Tibial artery (tissue), 4 donors: Measurements from ENCODE around the gene ANAPC7.

Experiments
- DNase-seq, 2 donors: peaks; one replicate each; pipeline ENCODE4 v3.0.0-alpha.2; 2019
- H3K27ac ChIP-seq, 2 donors: fragments of 200-600 bp; sonication (generic) in 1 of 2; 1 replicate in 1 of 2; 2 replicates in 1 of 2; pipeline ENCODE4 v1.5.1; 2018 to 2019; ENCODE audit warnings: mild to moderate bottlenecking in 1 of 2
- H3K27me3 ChIP-seq, 2 donors: fragments of 200-600 bp; sonication (generic) in 1 of 2; one replicate each; pipeline versions ENCODE4 v1.5.1 to v1.6.0; 2016 to 2019
- H3K36me3 ChIP-seq, 3 donors: fragments of 200-600 bp; sonication (generic) in 2 of 3; one replicate each; pipeline ENCODE4 v1.5.1; 2016 to 2019; ENCODE audit warnings: mild to moderate bottlenecking in 2 of 3
- H3K4me1 ChIP-seq, 4 donors: fragments of 200-600 bp; sonication (generic) in 2 of 4; 1 replicate in 3 of 4; 2 replicates in 1 of 4; pipeline ENCODE4 v1.5.1; 2016 to 2019
- H3K4me3 ChIP-seq, 2 donors: fragments of 200-600 bp; sonication (generic) in 1 of 2; 1 replicate in 1 of 2; 2 replicates in 1 of 2; pipeline ENCODE4 v1.5.1; 2018 to 2019; ENCODE audit warnings: mild to moderate bottlenecking in 2 of 2
- H3K9me3 ChIP-seq, 3 donors: fragments of 200-600 bp; sonication (generic) in 1 of 3; one replicate each; pipeline ENCODE4 v1.5.1; 2016 to 2019
- intact Hi-C: fragments of 100-400 bp; cut with DNase I; formaldehyde crosslinking; loops from one replicate; pipeline ENCODE4 v1.15.0; 2023; ENCODE audit warnings: low total_unique reads
- TF ChIP-seq, protein P1 (sequence below), 2 experiments: fragments of 200-600 bp in 1 of 2; fragments of 450-650 bp in 1 of 2; IDR thresholded peaks; one replicate each; pipeline ENCODE4 v1.5.1; 2017 to 2019; ENCODE audit warnings: antibody characterized with exemption in 2 of 2, mild to moderate bottlenecking in 1 of 2, moderate library complexity in 1 of 2

The ANAPC7 gene

DNA sequence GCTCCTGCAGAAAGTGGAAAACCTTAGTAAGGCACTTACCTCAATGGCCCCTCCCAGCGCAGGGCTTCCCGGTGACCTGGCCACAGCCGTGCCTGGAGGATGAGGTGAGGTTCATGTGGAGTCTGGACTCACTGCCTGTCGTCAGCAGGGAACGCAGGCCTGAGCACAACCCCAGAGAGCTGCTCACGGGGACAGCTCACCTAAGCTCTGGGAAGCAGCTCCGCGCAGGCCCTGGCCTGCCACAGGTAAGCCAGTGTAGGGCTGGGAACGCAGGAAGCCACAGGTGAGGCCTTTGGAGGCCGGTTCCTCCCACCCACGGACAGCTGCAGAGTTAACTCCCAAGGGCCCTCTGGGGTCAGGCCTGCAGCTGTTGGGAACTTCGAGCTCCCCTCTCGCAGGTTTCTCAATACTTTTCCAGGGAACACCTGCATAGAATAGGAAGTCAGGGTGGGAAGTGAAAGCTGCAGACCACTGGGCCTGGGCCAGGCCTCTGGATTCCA, 32.7 kb downstream of the ANAPC7 start:
- peaks cover 4 to 78% (median 57%) of the 10 kb centered on the region in 4 donors for H3K4me1 ChIP-seq
- intact Hi-C loops, result no loop called here
- peaks cover 1 to 38% (median 34%) of the 10 kb centered on the region in 3 donors for H3K36me3 ChIP-seq
- TF ChIP-seq, protein P1, sequence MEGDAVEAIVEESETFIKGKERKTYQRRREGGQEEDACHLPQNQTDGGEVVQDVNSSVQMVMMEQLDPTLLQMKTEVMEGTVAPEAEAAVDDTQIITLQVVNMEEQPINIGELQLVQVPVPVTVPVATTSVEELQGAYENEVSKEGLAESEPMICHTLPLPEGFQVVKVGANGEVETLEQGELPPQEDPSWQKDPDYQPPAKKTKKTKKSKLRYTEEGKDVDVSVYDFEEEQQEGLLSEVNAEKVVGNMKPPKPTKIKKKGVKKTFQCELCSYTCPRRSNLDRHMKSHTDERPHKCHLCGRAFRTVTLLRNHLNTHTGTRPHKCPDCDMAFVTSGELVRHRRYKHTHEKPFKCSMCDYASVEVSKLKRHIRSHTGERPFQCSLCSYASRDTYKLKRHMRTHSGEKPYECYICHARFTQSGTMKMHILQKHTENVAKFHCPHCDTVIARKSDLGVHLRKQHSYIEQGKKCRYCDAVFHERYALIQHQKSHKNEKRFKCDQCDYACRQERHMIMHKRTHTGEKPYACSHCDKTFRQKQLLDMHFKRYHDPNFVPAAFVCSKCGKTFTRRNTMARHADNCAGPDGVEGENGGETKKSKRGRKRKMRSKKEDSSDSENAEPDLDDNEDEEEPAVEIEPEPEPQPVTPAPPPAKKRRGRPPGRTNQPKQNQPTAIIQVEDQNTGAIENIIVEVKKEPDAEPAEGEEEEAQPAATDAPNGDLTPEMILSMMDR (IDR thresholded peaks at IDR 0.05), result no peak
- H3K9me3 ChIP-seq, result no peaks in the 10 kb centered on the region
- no peaks in the 10 kb centered on the region for H3K27me3 ChIP-seq
- H3K27ac ChIP-seq, result peak overlapping the region; percentile 71 to 76
- H3K4me3 ChIP-seq, result no peak overlapping the region
- no peak for DNase-seq

DNA sequence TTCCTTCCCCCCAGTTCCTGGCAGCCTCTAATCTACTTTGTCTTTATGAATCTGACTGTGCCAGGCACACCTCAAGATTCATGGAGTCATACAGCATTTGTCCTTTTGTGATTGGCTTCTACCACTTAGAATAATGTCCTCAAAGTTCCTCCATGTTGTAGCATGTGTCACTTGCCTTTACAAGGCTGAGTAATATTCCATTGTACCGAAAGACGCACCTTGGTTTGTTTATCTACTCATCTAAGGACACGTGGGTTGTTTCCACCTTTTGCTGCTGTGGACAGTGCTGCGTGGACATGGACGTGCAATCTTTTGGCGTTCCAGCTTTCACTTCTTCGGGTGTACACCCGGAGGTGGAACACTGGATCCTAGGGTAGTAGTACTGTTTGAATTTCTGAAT, 33.5 kb downstream of the ANAPC7 start:
- Histone ChIP-seq H3K36me3 (peaks cover 0 to 30% (median 26%) of the 10 kb centered on the region in 3 donors), H3K4me3 (no peak overlapping the region), H3K9me3 (no peaks in the 10 kb centered on the region), H3K4me1 (peaks cover 4 to 78% (median 57%) of the 10 kb centered on the region in 4 donors), H3K27me3 (no peaks in the 10 kb centered on the region), H3K27ac (peak overlapping the region in 1 of 2 donors; percentile 76)
- TF ChIP-seq, protein P1 (IDR thresholded peaks at IDR 0.05), result no peak
- DNase-seq, result no peak
- intact Hi-C loops, result no loop called here

DNA sequence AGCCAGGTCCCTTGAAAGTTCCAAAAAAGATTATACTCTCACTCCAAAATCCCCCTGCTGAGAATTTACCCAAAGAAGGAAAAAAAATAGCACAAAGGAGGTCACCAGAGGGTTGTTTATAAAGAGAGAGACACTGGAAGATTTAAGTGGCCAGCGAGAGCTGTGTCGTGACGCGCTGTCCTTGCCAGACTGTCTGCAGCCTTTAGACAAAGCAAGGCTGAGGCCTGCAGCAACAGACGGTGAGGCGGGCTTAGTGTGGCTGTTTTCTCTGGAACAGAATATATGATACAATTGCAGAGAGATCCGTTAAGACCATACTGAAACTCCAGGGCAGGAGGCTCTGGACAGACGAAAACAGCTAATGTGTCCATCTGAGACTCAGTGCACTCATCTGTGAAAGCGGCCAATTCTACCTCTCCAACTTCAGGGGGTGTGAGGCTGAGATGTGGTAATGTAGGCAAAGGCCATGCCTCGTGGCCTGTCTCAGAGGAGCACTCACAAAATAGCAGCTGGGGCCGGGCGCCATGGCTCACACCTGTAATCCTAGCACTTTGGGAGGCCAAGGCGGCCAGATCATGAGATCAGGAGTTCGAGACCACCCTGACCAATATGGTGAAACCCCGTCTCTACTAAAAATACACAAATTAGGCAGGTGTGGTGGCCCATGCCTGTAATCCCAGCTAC, 36.2 kb downstream of the ANAPC7 start:
- Histone ChIP-seq H3K4me3 (no peak overlapping the region), H3K9me3 (no peaks in the 10 kb centered on the region), H3K36me3 (peaks cover 0 to 16% (median 6%) of the 10 kb centered on the region in 3 donors), H3K27me3 (no peaks in the 10 kb centered on the region), H3K4me1 (peaks cover 0 to 54% (median 40%) of the 10 kb centered on the region in 4 donors), H3K27ac (peak overlapping the region; percentile 63 to 67)
- TF ChIP-seq, protein P1 (IDR thresholded peaks at IDR 0.05), result no peak
- DNase-seq, result no peak
- intact Hi-C loops, result no loop called here

DNA sequence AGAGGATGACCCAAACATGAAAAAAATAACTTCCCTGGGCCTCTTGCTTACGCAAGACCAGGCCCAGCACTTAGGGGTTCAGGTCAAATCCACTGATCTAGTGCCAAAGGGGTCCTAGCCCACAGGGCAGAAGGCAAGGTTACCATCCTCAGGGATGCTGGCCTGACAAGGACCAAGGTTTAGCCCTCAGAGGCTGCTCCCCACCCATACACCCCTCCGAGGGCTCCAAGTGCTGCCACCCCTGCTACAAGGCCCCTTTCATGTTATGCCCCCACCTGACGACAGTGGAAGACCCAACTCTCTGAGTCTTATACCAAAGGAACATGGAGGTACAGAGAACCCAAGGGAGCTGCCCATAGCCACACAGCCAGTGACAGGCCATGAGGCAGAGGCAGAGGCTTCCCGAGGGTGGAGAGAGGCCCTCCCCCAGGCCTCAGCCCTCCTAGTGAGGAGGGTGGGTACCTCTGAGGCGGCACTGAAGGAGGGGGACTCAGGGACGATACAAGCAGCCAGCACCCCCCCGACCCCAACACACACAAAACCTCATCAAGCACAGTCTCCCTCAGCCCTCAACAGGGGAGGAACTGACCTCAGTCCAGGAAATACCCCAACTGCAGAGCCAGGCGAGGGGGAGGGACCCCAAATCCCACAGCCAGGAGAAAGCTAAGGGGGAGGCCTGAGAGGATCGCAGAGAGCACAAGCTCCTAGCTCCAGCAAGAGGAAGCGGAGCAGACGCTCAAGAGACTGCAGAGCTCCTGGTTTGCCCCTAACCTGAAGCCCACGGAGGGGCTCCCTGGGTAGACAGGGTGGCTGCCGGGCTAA, 37.0 kb downstream of the ANAPC7 start:
- H3K27me3 ChIP-seq, result no peaks in the 10 kb centered on the region
- no peak overlapping the region for H3K4me3 ChIP-seq
- no peaks in the 10 kb centered on the region for H3K9me3 ChIP-seq
- H3K4me1 ChIP-seq, result peaks cover 0 to 46% (median 32%) of the 10 kb centered on the region in 4 donors
- intact Hi-C loops, result no loop called here
- peaks cover 0 to 10% (median 0%) of the 10 kb centered on the region in 3 donors for H3K36me3 ChIP-seq
- DNase-seq, result no peak
- TF ChIP-seq, protein P1 (IDR thresholded peaks at IDR 0.05), result no peak
- H3K27ac ChIP-seq, result peak overlapping the region; percentile 63 to 67

DNA sequence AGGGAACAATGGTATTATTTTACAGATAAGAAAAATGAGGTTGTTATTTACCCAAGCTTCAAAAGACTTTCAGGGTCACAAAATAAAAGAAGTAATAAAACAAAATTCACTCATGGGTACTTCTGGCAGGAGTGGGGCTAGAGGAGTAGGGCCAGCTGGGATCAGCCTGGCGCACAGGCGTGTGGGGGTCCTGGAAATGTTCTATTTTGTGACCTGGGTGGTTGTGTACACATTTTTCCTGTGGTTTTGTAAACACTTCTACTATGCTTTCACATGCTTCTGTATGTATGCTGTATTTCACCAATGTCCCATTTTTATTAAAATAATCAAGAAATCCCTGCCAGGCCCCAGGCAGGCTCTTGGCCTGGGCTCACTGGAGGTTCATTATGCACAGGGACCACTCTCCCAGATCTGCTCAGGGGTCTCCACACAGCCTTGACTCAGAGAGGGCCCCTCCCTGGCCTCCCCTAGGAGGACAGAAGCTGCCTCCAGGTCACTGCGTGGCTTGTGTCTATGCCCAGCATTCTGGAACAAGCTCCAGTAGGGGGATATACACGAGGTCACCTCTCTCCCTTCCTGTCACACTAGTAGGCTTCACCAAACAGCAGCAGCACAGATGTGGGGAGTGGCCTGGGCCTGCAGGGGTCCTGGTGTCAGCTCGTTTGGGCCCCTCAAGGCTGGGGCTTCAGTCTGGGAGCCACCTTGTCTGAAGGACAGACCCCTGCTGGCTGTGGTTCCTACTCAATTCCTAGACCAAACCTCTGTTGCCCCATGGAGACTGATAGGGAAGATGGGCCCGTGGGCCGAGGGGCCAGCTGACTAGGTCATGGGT, 37.8 kb downstream of the ANAPC7 start:
- no peaks in the 10 kb centered on the region for H3K9me3 ChIP-seq
- H3K36me3 ChIP-seq, result peaks cover 0 to 8% (median 0%) of the 10 kb centered on the region in 3 donors
- no peak overlapping the region for H3K4me3 ChIP-seq
- intact Hi-C loops, result no loop called here
- H3K27me3 ChIP-seq, result no peaks in the 10 kb centered on the region
- peak overlapping the region; percentile 63 to 67 for H3K27ac ChIP-seq
- TF ChIP-seq, protein P1 (IDR thresholded peaks at IDR 0.05), result no peak
- peaks cover 0 to 38% (median 24%) of the 10 kb centered on the region in 4 donors for H3K4me1 ChIP-seq
- DNase-seq, result no peak
